H9 (cell line): ENCODE data around the gene FARP1. TPM values are rescaled to one million over a fixed set of nuclear protein-coding genes. Genes with fewer than 3 reads are reported as not detected.

Experiments
- DNase-seq: peaks from one replicate; pipeline ENCODE4 v3.0.0-alpha.2; 2017
- H2AFZ ChIP-seq: one replicate; pipeline ENCODE4 v1.6.1; 2013; ENCODE audit warnings: mild to moderate bottlenecking, low read length, control low read depth, moderate library complexity
- H2AK5ac ChIP-seq: 2 replicates; pipeline ENCODE4 v1.6.1; 2013; ENCODE audit warnings: low read length, control low read depth, mixed read lengths; ENCODE audit not compliant: insufficient read length
- H2BK120ac ChIP-seq: one replicate; pipeline ENCODE4 v1.6.1; 2013; ENCODE audit warnings: low read depth, mild to moderate bottlenecking, low read length, control low read depth, inconsistent platforms; ENCODE audit not compliant: poor library complexity, severe bottlenecking
- H2BK12ac ChIP-seq: 2 replicates; pipeline ENCODE4 v1.6.1; 2013; ENCODE audit warnings: low read length, control low read depth, mixed read lengths, low read depth; ENCODE audit not compliant: insufficient read length
- H2BK15ac ChIP-seq: 2 replicates; pipeline ENCODE4 v1.6.1; 2013; ENCODE audit warnings: low read depth, low read length, control low read depth
- H2BK20ac ChIP-seq: one replicate; pipeline ENCODE4 v1.6.1; 2013; ENCODE audit warnings: low read depth, mild to moderate bottlenecking, low read length, control low read depth, inconsistent platforms; ENCODE audit not compliant: poor library complexity, severe bottlenecking
- H2BK5ac ChIP-seq: 2 replicates; pipeline ENCODE4 v1.6.1; 2013; ENCODE audit warnings: low read length, control low read depth, mixed read lengths; ENCODE audit not compliant: insufficient read length
- H3K14ac ChIP-seq: 2 replicates; pipeline ENCODE4 v1.6.1; 2013; ENCODE audit warnings: low read length, control low read depth; ENCODE audit not compliant: insufficient read depth
- H3K18ac ChIP-seq: 2 replicates; pipeline ENCODE4 v1.6.1; 2013; ENCODE audit warnings: low read depth, mild to moderate bottlenecking, mixed read lengths, low read length, control low read depth; ENCODE audit not compliant: insufficient read length
- H3K23ac ChIP-seq: 2 replicates; pipeline ENCODE4 v1.6.1; 2013; ENCODE audit warnings: low read length, control low read depth, mixed read lengths, low read depth; ENCODE audit not compliant: insufficient read length
- H3K23me2 ChIP-seq: 2 replicates; pipeline ENCODE4 v1.6.1; 2013; ENCODE audit warnings: low read depth, mild to moderate bottlenecking, mixed read lengths, low read length, control low read depth; ENCODE audit not compliant: insufficient read length, poor library complexity, severe bottlenecking
- H3K27ac ChIP-seq: 2 replicates; pipeline ENCODE4 v1.5.1; 2013; ENCODE audit warnings: low read length, control low read depth, mixed read lengths, low read depth; ENCODE audit not compliant: insufficient read length
- H3K27me3 ChIP-seq: 2 replicates; pipeline ENCODE4 v1.6.1; 2013; ENCODE audit warnings: low read length, control low read depth, inconsistent platforms; ENCODE audit not compliant: insufficient read depth
- H3K4ac ChIP-seq: 2 replicates; pipeline ENCODE4 v1.6.1; 2013; ENCODE audit warnings: low read depth, mild to moderate bottlenecking, control low read depth, inconsistent platforms, low read length, moderate library complexity
- H3K4me1 ChIP-seq: 2 replicates; pipeline ENCODE4 v1.6.1; 2013; ENCODE audit warnings: low read length, control low read depth, inconsistent platforms; ENCODE audit not compliant: insufficient read depth
- H3K4me2 ChIP-seq: 2 replicates; pipeline ENCODE4 v1.6.1; 2013; ENCODE audit warnings: low read length, control low read depth, mixed read lengths; ENCODE audit not compliant: insufficient read length, insufficient read depth
- H3K56ac ChIP-seq: 2 replicates; pipeline ENCODE4 v1.6.1; 2013; ENCODE audit warnings: low read depth, mild to moderate bottlenecking, mixed read lengths, low read length, control low read depth; ENCODE audit not compliant: insufficient read length
- H3K79me1 ChIP-seq: 2 replicates; pipeline ENCODE4 v1.6.1; 2013; ENCODE audit warnings: low read depth, mild to moderate bottlenecking, moderate library complexity, low read length, control low read depth, inconsistent platforms; ENCODE audit not compliant: insufficient read depth, poor library complexity, severe bottlenecking
- H3K79me2 ChIP-seq: 2 replicates; pipeline ENCODE4 v1.6.1; 2013; ENCODE audit warnings: low read length, control low read depth, inconsistent platforms; ENCODE audit not compliant: insufficient read depth
- H3K9ac ChIP-seq: 2 replicates; pipeline ENCODE4 v1.6.1; 2013; ENCODE audit warnings: low read length, control low read depth, mixed read lengths; ENCODE audit not compliant: insufficient read length; ENCODE audit errors: extremely low read depth
- H3K9me3 ChIP-seq: one replicate; pipeline ENCODE4 v1.6.1; 2013; ENCODE audit warnings: low read depth, low read length, inconsistent platforms; ENCODE audit not compliant: control insufficient read depth
- H3T11ph ChIP-seq: one replicate; pipeline ENCODE4 v1.6.1; 2013; ENCODE audit warnings: mild to moderate bottlenecking, low read length, control low read depth, inconsistent platforms
- H4K20me1 ChIP-seq: one replicate; pipeline ENCODE4 v1.6.1; 2013; ENCODE audit not compliant: control insufficient read depth, insufficient read length, insufficient read depth
- H4K5ac ChIP-seq: 2 replicates; pipeline ENCODE4 v1.6.1; 2013; ENCODE audit warnings: low read depth, mild to moderate bottlenecking, mixed read lengths, low read length, control low read depth; ENCODE audit not compliant: insufficient read length
- H4K8ac ChIP-seq: replicated peaks from 2 replicates; pipeline ENCODE4 v1.6.1; 2013; ENCODE audit warnings: low read length, control low read depth, mixed read lengths, low read depth; ENCODE audit not compliant: insufficient read length
- H4K91ac ChIP-seq: 2 replicates; pipeline ENCODE4 v1.6.1; 2013; ENCODE audit warnings: low read depth, mild to moderate bottlenecking, moderate library complexity, mixed read lengths, low read length, control low read depth; ENCODE audit not compliant: insufficient read length
- H3K27ac Mint-ChIP-seq, 3 experiments: 2 replicates in 2 of 3; 3 replicates in 1 of 3; pipeline ENCODE4 v1.8.0; 2020 to 2021; ENCODE audit warnings: mixed read lengths in 3 of 3, mild to moderate bottlenecking in 1 of 3, moderate library complexity in 1 of 3
- H3K27me3 Mint-ChIP-seq: 2 replicates; pipeline ENCODE4 v1.8.0; 2021; ENCODE audit warnings: low read depth, mild to moderate bottlenecking, moderate library complexity, mixed read lengths
- H3K36me3 Mint-ChIP-seq, 3 experiments: 2 replicates in 2 of 3; 3 replicates in 1 of 3; pipeline ENCODE4 v1.8.0; 2020 to 2021; ENCODE audit warnings: low read depth in 3 of 3, mixed read lengths in 3 of 3; ENCODE audit not compliant: insufficient read depth in 1 of 3
- H3K4me1 Mint-ChIP-seq, 2 experiments: 2 replicates each; pipeline ENCODE4 v1.8.0; 2020; ENCODE audit warnings: mixed read lengths in 2 of 2
- H3K4me3 Mint-ChIP-seq, 2 experiments: 2 replicates in 1 of 2; 3 replicates in 1 of 2; pipeline ENCODE4 v1.8.0; 2020 to 2021; ENCODE audit warnings: mild to moderate bottlenecking in 2 of 2, mixed read lengths in 2 of 2, moderate library complexity in 1 of 2
- H3K9me3 Mint-ChIP-seq, 2 experiments: 2 replicates in 1 of 2; 3 replicates in 1 of 2; pipeline ENCODE4 v1.8.0; 2020; ENCODE audit warnings: mild to moderate bottlenecking in 2 of 2, mixed read lengths in 2 of 2, moderate library complexity in 1 of 2
- WGBS: extraction: QIAGEN DNeasy Blood & Tissue Kit; methylation state at CpG from one replicate; pipeline ENCODE4 v1.1.7; 2013; ENCODE audit warnings: missing lambda C conversion rate, low lambda C conversion rate, mixed read lengths; ENCODE audit not compliant: insufficient read length; ENCODE audit errors: extremely low coverage; 5-methylcytosine and 5-hydroxymethylcytosine counted together
- total RNA-seq: library from RNA; stranded (reverse); gene quantifications from 2 replicates; pipeline ENCODE4 v1.2.1, GENCODE V29; 2021
- TF ChIP-seq, protein P1 (sequence below): fragments of 200-600 bp; sonication (generic); conservative IDR thresholded peaks from 3 replicates; pipeline ENCODE4 v1.8.0; 2021; ENCODE audit warnings: antibody characterized with exemption, mild to moderate bottlenecking

The FARP1 gene
- total RNA-seq, 1 experiment from 2014 or later = 95.9 TPM

- H3K36me3 Mint-ChIP-seq = peaks cover 0 to 1% (median 0%) of the 10 kb centered on the region in 3 experiments; a peak in 1 of 7 replicates
- no peak overlapping the region for H2BK20ac ChIP-seq
- H3K56ac ChIP-seq = no peak overlapping the region
Measured at GRCh38 chr13:98141091-98141490, 1.8 kb upstream of the FARP1 start.

More at GRCh38 chr13:98141091-98141490, 1.8 kb upstream of the FARP1 start:
- WGBS = no CpG with 5 or more reads among the region's 7 CpGs
- Histone ChIP-seq H3K79me1 (no peaks in the 10 kb centered on the region), H2AFZ (no peak overlapping the region), H4K91ac (no peak overlapping the region), H3K23me2 (peaks cover 16% of the 10 kb centered on the region), H2AK5ac (no peak overlapping the region), H3K18ac (no peak overlapping the region), H4K20me1 (no peaks in the 10 kb centered on the region), H4K5ac (no peak overlapping the region), H2BK12ac (no peak overlapping the region), H3K4me2 (no peak overlapping the region), H3K79me2 (peaks cover 4% of the 10 kb centered on the region; the same call in 1 of the 2 replicates), H3K9ac (no peak overlapping the region), H4K8ac (no peak overlapping the region), H2BK120ac (no peak overlapping the region), H3T11ph (no peak overlapping the region), H3K23ac (no peak overlapping the region), H3K27ac (no peak overlapping the region), H2BK15ac (no peak overlapping the region), H2BK5ac (no peak overlapping the region), H3K9me3 (no peaks in the 10 kb centered on the region), H3K14ac (no peak overlapping the region), H3K4me1 (peaks cover 7% of the 10 kb centered on the region; the same call in 1 of the 2 replicates), H3K27me3 (no peaks in the 10 kb centered on the region; the same call in 1 of the 2 replicates), H3K4ac (no peak overlapping the region)
- no peak for DNase-seq
- Mint-ChIP-seq H3K27ac (no peak overlapping the region), H3K9me3 (0 out of 5 replicates have a peak, but pooled peaks cover 0 to 2% of the 10 kb centered on the region in 2 experiments), H3K27me3 (peaks cover 25% of the 10 kb centered on the region), H3K4me1 (peaks cover 30% of the 10 kb centered on the region in 2 experiments), H3K4me3 (peak overlapping the region in 1 of 2 experiments; percentile 85; a peak in 1 of 5 replicates)
- TF ChIP-seq, protein P1, sequence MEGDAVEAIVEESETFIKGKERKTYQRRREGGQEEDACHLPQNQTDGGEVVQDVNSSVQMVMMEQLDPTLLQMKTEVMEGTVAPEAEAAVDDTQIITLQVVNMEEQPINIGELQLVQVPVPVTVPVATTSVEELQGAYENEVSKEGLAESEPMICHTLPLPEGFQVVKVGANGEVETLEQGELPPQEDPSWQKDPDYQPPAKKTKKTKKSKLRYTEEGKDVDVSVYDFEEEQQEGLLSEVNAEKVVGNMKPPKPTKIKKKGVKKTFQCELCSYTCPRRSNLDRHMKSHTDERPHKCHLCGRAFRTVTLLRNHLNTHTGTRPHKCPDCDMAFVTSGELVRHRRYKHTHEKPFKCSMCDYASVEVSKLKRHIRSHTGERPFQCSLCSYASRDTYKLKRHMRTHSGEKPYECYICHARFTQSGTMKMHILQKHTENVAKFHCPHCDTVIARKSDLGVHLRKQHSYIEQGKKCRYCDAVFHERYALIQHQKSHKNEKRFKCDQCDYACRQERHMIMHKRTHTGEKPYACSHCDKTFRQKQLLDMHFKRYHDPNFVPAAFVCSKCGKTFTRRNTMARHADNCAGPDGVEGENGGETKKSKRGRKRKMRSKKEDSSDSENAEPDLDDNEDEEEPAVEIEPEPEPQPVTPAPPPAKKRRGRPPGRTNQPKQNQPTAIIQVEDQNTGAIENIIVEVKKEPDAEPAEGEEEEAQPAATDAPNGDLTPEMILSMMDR = no peak
